Progenitor cell of endocrine pancreas (in vitro differentiated cells): Measurements from ENCODE around the gene COBLL1. TPM values are rescaled to one million over a fixed set of nuclear protein-coding genes. Genes with fewer than 3 reads are reported as not detected.

Experiments
- DNase-seq: peaks from one replicate; pipeline ENCODE4 v3.0.0; 2021; ENCODE audit warnings: low spot score; ENCODE audit not compliant: unreplicated experiment
- H3K27ac Mint-ChIP-seq: 2 replicates; pipeline ENCODE4 v1.8.0; 2021; ENCODE audit warnings: mild to moderate bottlenecking, moderate library complexity, mixed read lengths
- H3K27me3 Mint-ChIP-seq: 2 replicates; pipeline ENCODE4 v1.8.0; 2021; ENCODE audit warnings: mixed read lengths
- H3K36me3 Mint-ChIP-seq: 2 replicates; pipeline ENCODE4 v1.8.0; 2022; ENCODE audit warnings: mixed read lengths; ENCODE audit not compliant: insufficient read depth
- H3K4me1 Mint-ChIP-seq: 2 replicates; pipeline ENCODE4 v1.8.0; 2021; ENCODE audit warnings: low read depth, mixed read lengths
- H3K4me3 Mint-ChIP-seq: 2 replicates; pipeline ENCODE4 v1.8.0; 2021; ENCODE audit warnings: low read depth, mild to moderate bottlenecking, moderate library complexity, mixed read lengths
- H3K9me3 Mint-ChIP-seq: 2 replicates; pipeline ENCODE4 v1.8.0; 2021; ENCODE audit warnings: low read depth, mixed read lengths
- total RNA-seq: library from RNA; stranded (reverse); gene quantifications from 2 replicates; pipeline ENCODE4 v1.2.1, GENCODE V29; 2021
- TF ChIP-seq, protein P1 (sequence below): fragments of 200-600 bp; sonication (generic); IDR thresholded peaks from one replicate; pipeline ENCODE4 v1.5.0; 2021; ENCODE audit warnings: antibody characterized with exemption, mild to moderate bottlenecking; ENCODE audit not compliant: unreplicated experiment

Gene COBLL1
- total RNA-seq, 1 donor from 2014 or later: 80.9 TPM

DNA sequence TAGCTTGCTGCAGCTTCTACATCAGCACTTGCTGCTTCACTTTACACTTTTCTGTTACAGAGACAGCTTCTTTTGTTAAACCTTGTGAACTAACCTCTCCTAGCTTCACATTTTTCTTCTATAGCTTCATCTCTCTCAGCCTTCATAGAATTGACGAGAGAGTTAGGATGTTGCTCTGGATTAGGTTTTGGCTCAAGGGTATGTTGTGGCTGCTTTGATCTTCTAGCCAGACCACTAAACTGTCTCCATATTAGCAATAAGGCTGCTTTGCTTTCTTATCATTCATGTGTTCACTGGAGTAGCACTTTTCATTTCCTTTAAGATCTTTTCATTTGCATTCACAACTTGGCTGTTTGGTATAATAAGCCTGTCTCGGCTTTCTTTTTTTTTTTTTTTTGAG, 174.1 kb downstream of the COBLL1 start:
- no peaks in the 10 kb centered on the region for H3K4me1 Mint-ChIP-seq
- H3K27ac Mint-ChIP-seq: no peak overlapping the region
- TF ChIP-seq, protein P1, sequence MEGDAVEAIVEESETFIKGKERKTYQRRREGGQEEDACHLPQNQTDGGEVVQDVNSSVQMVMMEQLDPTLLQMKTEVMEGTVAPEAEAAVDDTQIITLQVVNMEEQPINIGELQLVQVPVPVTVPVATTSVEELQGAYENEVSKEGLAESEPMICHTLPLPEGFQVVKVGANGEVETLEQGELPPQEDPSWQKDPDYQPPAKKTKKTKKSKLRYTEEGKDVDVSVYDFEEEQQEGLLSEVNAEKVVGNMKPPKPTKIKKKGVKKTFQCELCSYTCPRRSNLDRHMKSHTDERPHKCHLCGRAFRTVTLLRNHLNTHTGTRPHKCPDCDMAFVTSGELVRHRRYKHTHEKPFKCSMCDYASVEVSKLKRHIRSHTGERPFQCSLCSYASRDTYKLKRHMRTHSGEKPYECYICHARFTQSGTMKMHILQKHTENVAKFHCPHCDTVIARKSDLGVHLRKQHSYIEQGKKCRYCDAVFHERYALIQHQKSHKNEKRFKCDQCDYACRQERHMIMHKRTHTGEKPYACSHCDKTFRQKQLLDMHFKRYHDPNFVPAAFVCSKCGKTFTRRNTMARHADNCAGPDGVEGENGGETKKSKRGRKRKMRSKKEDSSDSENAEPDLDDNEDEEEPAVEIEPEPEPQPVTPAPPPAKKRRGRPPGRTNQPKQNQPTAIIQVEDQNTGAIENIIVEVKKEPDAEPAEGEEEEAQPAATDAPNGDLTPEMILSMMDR: no peak
- H3K9me3 Mint-ChIP-seq: peaks cover 6% of the 10 kb centered on the region
- DNase-seq: no peak
- peaks cover 5% of the 10 kb centered on the region for H3K36me3 Mint-ChIP-seq
- no peak overlapping the region for H3K4me3 Mint-ChIP-seq
- H3K27me3 Mint-ChIP-seq: no peaks in the 10 kb centered on the region

DNA sequence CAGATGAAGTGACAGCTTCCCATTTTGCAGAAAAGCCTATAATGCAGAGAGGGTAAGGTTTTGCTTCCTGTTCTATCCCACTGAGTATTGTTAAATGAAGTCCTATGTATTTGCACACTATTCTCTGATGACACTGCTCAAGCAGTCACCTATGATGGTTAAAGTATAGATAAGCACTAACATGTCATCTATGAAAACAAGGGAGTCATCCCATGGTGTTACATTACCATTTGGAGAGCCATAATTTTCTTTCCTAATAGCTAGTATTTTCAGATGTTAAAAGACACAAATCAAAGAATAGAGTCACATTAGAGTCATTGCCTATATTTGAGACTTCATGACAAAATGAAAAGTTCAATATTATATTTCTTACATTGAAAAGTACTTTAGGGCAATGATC, 177.6 kb downstream of the COBLL1 start:
- no peak overlapping the region for H3K27ac Mint-ChIP-seq
- H3K9me3 Mint-ChIP-seq: peaks cover 6% of the 10 kb centered on the region
- H3K27me3 Mint-ChIP-seq: no peaks in the 10 kb centered on the region
- H3K4me1 Mint-ChIP-seq: no peaks in the 10 kb centered on the region
- H3K36me3 Mint-ChIP-seq: peaks cover 5% of the 10 kb centered on the region
- H3K4me3 Mint-ChIP-seq: no peak overlapping the region
- no peak for DNase-seq
- TF ChIP-seq, protein P1: no peak

DNA sequence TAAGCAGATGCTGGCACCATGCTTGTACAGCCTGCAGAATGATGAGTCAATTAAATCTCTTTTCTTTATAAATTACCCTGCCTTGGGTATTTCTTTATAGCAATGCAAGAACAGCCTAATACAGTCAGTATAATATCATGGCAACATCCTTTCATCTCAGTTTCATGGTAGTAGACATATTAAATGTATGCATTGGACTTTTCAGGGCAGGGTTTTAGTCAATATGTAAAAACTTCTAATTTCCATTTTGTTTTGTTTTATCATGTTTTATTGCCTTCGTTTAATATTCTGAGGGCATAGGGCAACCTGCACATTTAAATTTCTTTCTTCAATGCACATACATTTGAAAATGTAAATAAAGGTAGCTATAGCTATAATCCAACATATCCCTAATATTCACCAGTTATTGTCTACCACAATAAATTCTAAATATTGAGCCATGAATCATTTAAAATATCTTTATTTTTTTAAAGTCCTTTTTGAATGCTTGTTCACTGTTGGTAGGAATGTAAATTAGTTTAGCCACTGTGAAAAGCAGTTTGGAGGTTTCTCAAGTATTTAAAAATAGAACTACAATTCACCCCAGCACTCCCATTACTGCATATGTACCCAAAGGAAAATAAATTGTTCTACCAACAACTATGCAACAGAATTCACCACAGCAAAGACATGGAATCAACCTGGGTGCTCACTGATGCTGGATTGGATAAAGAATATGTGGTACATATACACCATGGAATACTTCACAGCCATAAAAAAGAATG, 178.6 kb downstream of the COBLL1 start:
- no peak overlapping the region for H3K27ac Mint-ChIP-seq
- no peak overlapping the region for H3K4me3 Mint-ChIP-seq
- DNase-seq: no peak
- H3K36me3 Mint-ChIP-seq: peaks cover 8% of the 10 kb centered on the region
- H3K27me3 Mint-ChIP-seq: no peaks in the 10 kb centered on the region
- H3K4me1 Mint-ChIP-seq: no peaks in the 10 kb centered on the region
- TF ChIP-seq, protein P1: no peak
- H3K9me3 Mint-ChIP-seq: peaks cover 6% of the 10 kb centered on the region

DNA sequence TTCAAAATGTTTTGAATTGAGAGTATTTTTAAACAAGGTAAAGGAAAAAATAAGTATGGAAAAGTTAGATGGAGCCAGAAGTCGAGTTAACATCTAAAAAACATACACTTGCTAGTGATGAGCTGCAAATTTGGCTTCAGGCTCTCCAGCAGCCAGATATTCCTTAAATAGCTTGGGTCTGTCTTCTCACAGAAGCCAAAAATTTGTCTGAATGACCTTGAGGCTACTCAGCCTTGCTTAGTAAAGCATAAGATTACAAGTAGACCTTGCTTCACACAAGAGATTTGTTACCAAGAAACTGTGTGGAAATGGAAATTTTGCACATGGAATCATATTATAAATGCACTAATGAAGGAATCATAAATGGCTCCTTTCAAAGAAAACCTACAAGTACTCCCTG, 179.6 kb downstream of the COBLL1 start:
- H3K27me3 Mint-ChIP-seq: no peaks in the 10 kb centered on the region
- no peak for DNase-seq
- no peaks in the 10 kb centered on the region for H3K4me1 Mint-ChIP-seq
- H3K36me3 Mint-ChIP-seq: peaks cover 15% of the 10 kb centered on the region
- H3K9me3 Mint-ChIP-seq: peaks cover 6% of the 10 kb centered on the region
- H3K27ac Mint-ChIP-seq: no peak overlapping the region
- TF ChIP-seq, protein P1: no peak
- H3K4me3 Mint-ChIP-seq: no peak overlapping the region

DNA sequence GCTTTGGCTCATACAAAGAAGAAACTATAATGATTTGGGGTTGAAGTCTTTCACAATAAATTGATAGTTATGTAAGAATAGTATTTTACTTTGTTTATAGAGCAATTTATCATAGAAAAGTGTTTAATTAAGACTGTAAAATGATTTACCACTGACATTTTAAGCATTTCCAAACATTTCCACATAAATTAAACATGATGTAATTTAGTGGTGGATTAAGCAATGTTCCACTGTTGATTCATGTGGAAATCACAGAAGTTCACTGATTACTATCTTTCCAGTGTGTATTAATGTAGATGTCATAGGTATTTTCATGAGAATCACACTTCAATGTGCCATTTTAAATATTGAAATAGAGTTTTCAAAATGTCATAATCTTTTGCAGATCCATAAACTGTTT, 180.3 kb downstream of the COBLL1 start:
- no peak for DNase-seq
- TF ChIP-seq, protein P1: no peak
- Mint-ChIP-seq H3K4me1 (no peaks in the 10 kb centered on the region), H3K36me3 (peaks cover 13% of the 10 kb centered on the region), H3K4me3 (no peak overlapping the region), H3K27me3 (no peaks in the 10 kb centered on the region), H3K27ac (no peak overlapping the region), H3K9me3 (peaks cover 3% of the 10 kb centered on the region)
